Stomach (tissue), 9 donors: ENCODE results near the gene TGIF1. TPM values are rescaled to one million over a fixed set of nuclear protein-coding genes. Genes with fewer than 3 reads are reported as not detected.
"Not testable (repeated sequence)": the region's sequence is repeated elsewhere in the genome, so short reads cannot be mapped to it uniquely, and the experiment has no call there.

ENCODE experiments used
- DNase-seq, 2 donors: peaks; one replicate each; pipeline versions ENCODE4 v3.0.0 to v3.0.0-alpha.2; 2013 to 2019
- H3K27ac ChIP-seq, 5 donors: fragments of 200-600 bp in 4 of 5; sonication (generic) in 4 of 5; one replicate each; pipeline ENCODE4 v1.5.1; 2013 to 2019; ENCODE audit warnings: mild to moderate bottlenecking in 1 of 5, moderate library complexity in 1 of 5
- H3K27me3 ChIP-seq, 3 donors: fragments of 200-600 bp; sonication (generic); one replicate each; pipeline ENCODE4 v1.5.1; 2017 to 2019; ENCODE audit warnings: mixed run types in 1 of 3
- H3K36me3 ChIP-seq, 4 donors: fragments of 200-600 bp; sonication (generic); 1 replicate in 3 of 4; 2 replicates in 1 of 4; pipeline ENCODE4 v1.5.1; 2016 to 2019
- H3K4me1 ChIP-seq, 4 donors: fragments of 200-600 bp; sonication (generic); one replicate each; pipeline ENCODE4 v1.5.1; 2016 to 2019
- H3K4me3 ChIP-seq, 4 donors: fragments of 200-600 bp; sonication (generic) in 3 of 4; one replicate each; pipeline ENCODE4 v1.5.1; 2016 to 2019; ENCODE audit warnings: mild to moderate bottlenecking in 1 of 4
- H3K9me3 ChIP-seq, 4 donors: fragments of 200-600 bp; sonication (generic); one replicate each; pipeline ENCODE4 v1.5.1; 2016 to 2019
- EP300 ChIP-seq: sonication (generic); formaldehyde crosslinking; IDR thresholded peaks from one replicate; pipeline ENCODE4 v1.6.1; 2017; ENCODE audit warnings: antibody characterized with exemption
- POLR2A ChIP-seq, 4 donors: fragments of 450-650 bp; IDR thresholded peaks; one replicate each; pipeline ENCODE4 v1.6.1; 2016; ENCODE audit warnings: antibody characterized with exemption in 4 of 4, control low read depth in 2 of 4, mild to moderate bottlenecking in 1 of 4, moderate library complexity in 1 of 4
- POLR2AphosphoS5 ChIP-seq, 3 donors: sonication (generic); formaldehyde crosslinking; IDR thresholded peaks; one replicate each; pipeline ENCODE4 v1.6.1; 2016; ENCODE audit warnings: antibody characterized with exemption in 3 of 3
- WGBS, 5 donors: extraction: QIAGEN DNeasy Blood & Tissue Kit in 3 of 5; methylation state at CpG; one replicate each; pipeline versions ENCODE4 v1.1.5 to v1.1.7; 2013 to 2018; 5-methylcytosine and 5-hydroxymethylcytosine counted together
- intact Hi-C: fragments of 100-400 bp; cut with DNase I; formaldehyde crosslinking; loops from one replicate; pipeline ENCODE4 v1.15.1; 2023; ENCODE audit warnings: low total_unique reads
- polyA plus RNA-seq, 3 donors: library from polyadenylated mRNA; stranded (reverse); fragments of 200-250 nt; gene quantifications; one replicate each; pipeline ENCODE4 v1.2.3, GENCODE V29; 2013
- total RNA-seq, 5 donors: library from RNA; depleted of rRNA; stranded (reverse); fragments of >200 nt; gene quantifications; one replicate each; pipeline versions ENCODE4 v1.1.0 to v1.2.3, GENCODE V29; 2014 to 2016
- TF ChIP-seq, protein P1 (sequence below), 7 experiments: fragments of 450-650 bp in 4 of 7; fragments of 200-600 bp in 3 of 7; sonication (generic) in 3 of 7; IDR thresholded peaks; one replicate each; pipeline ENCODE4 v1.5.1; 2016 to 2019; ENCODE audit warnings: antibody characterized with exemption in 7 of 7, control low read depth in 2 of 7, mild to moderate bottlenecking in 1 of 7
- donor health status: healthy with polysubstance abuse.
- donor health status: Bipolar disorder and iron deficiency.
- donor health status: healthy.

The TGIF1 gene
- total and polyA plus RNA-seq, 8 donors: 18.7 to 87.6 (median 55.2) TPM

DNA sequence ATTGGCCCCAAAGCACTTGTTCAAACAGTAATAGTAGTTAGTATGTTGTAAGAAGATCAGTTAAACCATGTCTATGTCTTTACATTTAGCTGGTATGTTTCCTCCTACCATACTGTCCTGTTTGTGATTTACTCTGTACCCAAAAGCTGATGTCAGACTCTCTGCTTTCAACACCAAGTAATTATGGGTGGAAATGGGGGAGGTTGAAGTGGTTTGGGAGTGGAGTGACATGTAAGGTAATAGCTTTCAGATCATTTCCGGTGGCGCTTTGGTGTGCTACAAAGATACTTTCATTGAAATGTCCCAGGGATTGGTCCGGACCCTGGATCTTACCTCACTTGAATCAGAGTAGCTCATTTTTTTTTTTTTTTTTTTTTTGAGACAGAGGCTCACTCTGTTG, 39.7 kb upstream of the TGIF1 start:
- Histone ChIP-seq H3K4me1 (peaks cover 0 to 16% (median 6%) of the 10 kb centered on the region in 4 donors), H3K9me3 (no peaks in the 10 kb centered on the region), H3K36me3 (no peaks in the 10 kb centered on the region), H3K27me3 (peaks cover 0 to 11% (median 0%) of the 10 kb centered on the region in 3 donors), H3K4me3 (no peak overlapping the region), H3K27ac (no peak overlapping the region)
- WGBS, 5 donors: 95 to 100% (median 99%) methylated on average over 3 of the region's 3 CpGs
- intact Hi-C loops: no loop called here
- no peak for DNase-seq
- TF ChIP-seq, protein P1, sequence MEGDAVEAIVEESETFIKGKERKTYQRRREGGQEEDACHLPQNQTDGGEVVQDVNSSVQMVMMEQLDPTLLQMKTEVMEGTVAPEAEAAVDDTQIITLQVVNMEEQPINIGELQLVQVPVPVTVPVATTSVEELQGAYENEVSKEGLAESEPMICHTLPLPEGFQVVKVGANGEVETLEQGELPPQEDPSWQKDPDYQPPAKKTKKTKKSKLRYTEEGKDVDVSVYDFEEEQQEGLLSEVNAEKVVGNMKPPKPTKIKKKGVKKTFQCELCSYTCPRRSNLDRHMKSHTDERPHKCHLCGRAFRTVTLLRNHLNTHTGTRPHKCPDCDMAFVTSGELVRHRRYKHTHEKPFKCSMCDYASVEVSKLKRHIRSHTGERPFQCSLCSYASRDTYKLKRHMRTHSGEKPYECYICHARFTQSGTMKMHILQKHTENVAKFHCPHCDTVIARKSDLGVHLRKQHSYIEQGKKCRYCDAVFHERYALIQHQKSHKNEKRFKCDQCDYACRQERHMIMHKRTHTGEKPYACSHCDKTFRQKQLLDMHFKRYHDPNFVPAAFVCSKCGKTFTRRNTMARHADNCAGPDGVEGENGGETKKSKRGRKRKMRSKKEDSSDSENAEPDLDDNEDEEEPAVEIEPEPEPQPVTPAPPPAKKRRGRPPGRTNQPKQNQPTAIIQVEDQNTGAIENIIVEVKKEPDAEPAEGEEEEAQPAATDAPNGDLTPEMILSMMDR (IDR thresholded peaks at IDR 0.05): no peak
- TF ChIP-seq POLR2AphosphoS5 (IDR thresholded peaks at IDR 0.05): no peak
- TF ChIP-seq POLR2A (IDR thresholded peaks at IDR 0.05): no peak
- no peak for TF ChIP-seq EP300

DNA sequence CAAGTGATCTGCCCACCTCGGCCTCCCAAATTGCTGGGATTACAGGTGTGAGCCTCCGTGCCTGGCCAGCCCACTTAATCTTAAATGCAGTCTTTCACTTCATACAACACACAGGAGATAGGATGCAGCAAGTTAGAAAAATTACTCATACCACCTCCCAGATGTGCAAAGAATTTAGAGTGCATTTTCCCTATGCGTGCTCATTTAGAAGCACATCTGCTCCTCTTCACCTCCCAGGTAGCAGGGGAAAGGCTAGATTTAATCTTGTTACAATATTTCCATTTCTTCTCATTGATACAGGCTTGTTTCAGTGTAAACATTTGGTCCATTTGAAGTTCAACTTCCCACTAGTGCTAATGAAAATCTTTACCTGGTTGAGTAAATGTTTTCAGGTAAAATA, 39.1 kb upstream of the TGIF1 start:
- H3K36me3 ChIP-seq, intact Hi-C loops, H3K4me3 ChIP-seq, DNase-seq, H3K27ac ChIP-seq, H3K9me3 ChIP-seq: not testable (repeated sequence)
- WGBS, 5 donors: 68 to 91% (median 85%) methylated on average over 3 of the region's 3 CpGs
- Histone ChIP-seq H3K4me1 (peaks cover 0 to 16% (median 6%) of the 10 kb centered on the region in 4 donors), H3K27me3 (peaks cover 0 to 11% (median 0%) of the 10 kb centered on the region in 3 donors)

DNA sequence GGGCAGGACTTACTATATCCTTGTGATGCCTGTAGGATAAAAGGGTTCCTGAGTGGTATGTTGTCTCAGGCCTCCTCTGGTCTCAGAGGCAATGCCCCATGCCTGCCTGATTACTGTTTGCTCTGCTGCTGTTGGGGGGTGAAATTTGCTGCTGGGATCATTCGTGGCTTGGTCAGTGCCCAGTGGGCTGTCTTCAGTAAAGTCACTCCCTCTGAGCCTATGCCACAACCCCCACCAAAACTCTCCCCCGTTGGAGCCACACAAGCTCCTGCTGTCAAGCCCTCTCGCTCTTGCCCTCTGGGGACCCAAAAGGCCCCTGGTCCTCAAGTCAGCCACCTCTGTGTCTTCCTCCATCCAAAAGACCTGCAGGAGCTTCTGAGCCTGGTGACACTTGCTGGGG, 38.6 kb upstream of the TGIF1 start:
- no peak for DNase-seq
- H3K9me3 ChIP-seq: no peaks in the 10 kb centered on the region
- WGBS, 5 donors: 64 to 81% (median 72%) methylated on average over 3 of the region's 3 CpGs
- H3K4me3 ChIP-seq: peak overlapping the region in 2 of 4 donors; percentile 37 to 41
- H3K4me1 ChIP-seq: peaks cover 0 to 16% (median 6%) of the 10 kb centered on the region in 4 donors
- TF ChIP-seq EP300 (no peak), POLR2AphosphoS5 (IDR thresholded peaks at IDR 0.05) (no peak), POLR2A (IDR thresholded peaks at IDR 0.05) (no peak)
- TF ChIP-seq, protein P1 (IDR thresholded peaks at IDR 0.05): no peak
- H3K27me3 ChIP-seq: peaks cover 0 to 11% (median 0%) of the 10 kb centered on the region in 3 donors
- no peaks in the 10 kb centered on the region for H3K36me3 ChIP-seq
- H3K27ac ChIP-seq: peak overlapping the region in 3 of 5 donors; percentile 62 to 75 (median 66)
- intact Hi-C loops: no loop called here

DNA sequence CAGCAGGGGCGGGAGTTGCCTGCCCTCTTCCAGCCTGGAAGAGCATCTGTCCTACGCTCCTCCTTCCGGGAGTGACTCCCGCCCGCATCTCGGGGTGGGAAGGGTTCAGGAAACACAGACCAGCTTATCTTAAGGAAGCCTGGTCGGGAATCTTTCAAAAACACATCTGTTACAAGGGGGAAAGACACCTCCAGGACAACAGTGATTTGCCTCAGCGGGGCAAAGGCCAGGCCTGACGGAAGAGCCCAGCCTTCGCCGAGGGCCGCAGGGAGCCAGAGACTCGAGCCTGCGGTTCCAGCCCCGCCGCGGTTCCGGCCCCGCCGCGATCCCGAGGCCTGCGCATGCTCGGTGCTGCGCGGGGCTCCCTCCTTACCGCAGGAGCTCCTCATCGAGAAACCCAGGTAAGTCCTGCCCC, 38.1 kb upstream of the TGIF1 start:
- Histone ChIP-seq H3K4me3 (peak overlapping the region; percentile 24 to 41 (median 38)), H3K9me3 (no peaks in the 10 kb centered on the region), H3K27ac (peak overlapping the region; percentile 48 to 75 (median 66)), H3K36me3 (no peaks in the 10 kb centered on the region), H3K27me3 (peaks cover 0 to 11% (median 0%) of the 10 kb centered on the region in 3 donors), H3K4me1 (peaks cover 0 to 16% (median 6%) of the 10 kb centered on the region in 4 donors)
- 9 to 18% (median 16%) methylated on average over 16 to 28 of the region's 28 CpGs for WGBS, 5 donors
- DNase-seq: peak; percentile 66 to 70
- TF ChIP-seq, protein P1 (IDR thresholded peaks at IDR 0.05): no peak
- peak in 1 of 3 donors; percentile 26 for TF ChIP-seq POLR2AphosphoS5 (IDR thresholded peaks at IDR 0.05)
- no peak for TF ChIP-seq EP300
- intact Hi-C loops: no loop called here

DNA sequence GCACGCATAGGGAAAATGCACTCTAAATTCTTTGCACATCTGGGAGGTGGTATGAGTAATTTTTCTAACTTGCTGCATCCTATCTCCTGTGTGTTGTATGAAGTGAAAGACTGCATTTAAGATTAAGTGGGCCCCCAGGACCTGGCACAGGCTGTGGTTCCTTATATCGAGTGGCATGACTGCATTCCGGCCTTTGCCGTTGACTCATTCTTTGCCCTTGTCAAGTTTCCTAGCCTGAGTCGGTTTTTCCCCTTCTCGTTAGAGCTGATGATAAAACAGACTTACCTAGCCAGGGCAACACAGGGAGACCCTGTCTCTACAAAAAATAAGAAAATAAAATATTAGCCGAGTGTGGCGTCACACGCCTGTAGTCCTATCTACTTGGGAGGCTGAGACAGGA, 37.4 kb upstream of the TGIF1 start:
- peaks cover 0 to 11% (median 0%) of the 10 kb centered on the region in 3 donors for H3K27me3 ChIP-seq
- 37 to 67% (median 54%) methylated on average over 9 of the region's 9 CpGs for WGBS, 5 donors
- H3K27ac ChIP-seq: peak overlapping the region in 4 of 5 donors; percentile 48 to 75 (median 64)
- peak in 1 of 3 donors; percentile 63 for TF ChIP-seq POLR2AphosphoS5 (IDR thresholded peaks at IDR 0.05)
- H3K36me3 ChIP-seq, intact Hi-C loops, H3K9me3 ChIP-seq: not testable (repeated sequence)
- peak; percentile 69 to 86 for DNase-seq
- peak overlapping the region in 2 of 4 donors; percentile 37 to 41 for H3K4me3 ChIP-seq
- peaks cover 0 to 16% (median 6%) of the 10 kb centered on the region in 4 donors for H3K4me1 ChIP-seq
